Kidney glomerular epithelial cell (primary cell): ENCODE results near the gene KRT83.
A peak's percentile ranks its signal among the peaks of the same experiment; 100 is the strongest.
"Not testable (repeated sequence)": the region's sequence is repeated elsewhere in the genome, so short reads cannot be mapped to it uniquely, and the experiment has no call there.

Source experiments
- DNase-seq: peaks from one replicate; lab custom pipeline; 2025; lab: John Stamatoyannopoulos, UW

KRT83 gene

GRCh38 chr12:52286857-52287785 is 34.1 kb downstream of the KRT83 start:
- not testable (repeated sequence) for DNase-seq

DNA sequence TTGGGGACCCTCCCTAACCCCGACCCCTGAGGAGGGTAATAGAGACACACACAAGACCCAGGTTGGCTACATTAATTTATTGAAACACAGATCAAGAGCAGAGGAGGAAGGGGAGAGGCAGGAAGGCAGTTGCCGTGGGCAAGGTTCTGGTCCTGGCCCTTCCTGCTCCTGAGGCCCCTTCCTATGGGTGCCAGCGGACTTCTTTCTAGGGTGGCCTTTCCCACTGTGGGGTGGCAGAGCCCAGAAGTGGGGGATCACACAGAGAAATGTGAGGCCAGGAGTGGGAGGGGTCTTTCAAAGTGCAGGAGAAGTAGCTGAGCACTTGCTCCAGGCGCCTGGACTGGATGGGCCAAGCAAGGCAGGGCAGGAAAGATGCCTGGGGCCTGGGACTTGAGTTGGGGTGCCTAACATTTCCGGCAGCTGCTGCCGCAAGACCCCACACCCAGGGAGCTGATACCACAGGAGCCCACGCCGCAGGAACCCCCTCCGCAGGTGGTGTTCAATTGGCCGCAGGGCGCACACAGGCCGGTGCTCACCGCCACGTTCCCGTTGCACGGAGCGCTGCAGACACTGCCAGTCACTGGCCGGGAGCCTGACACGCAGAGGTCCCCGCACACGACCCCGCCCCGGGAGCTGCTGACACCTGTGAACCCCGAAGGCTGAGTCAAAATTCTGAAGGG is 35.2 kb downstream of the KRT83 start:
- DNase-seq = no peak

- DNase-seq = peak; percentile 40
These were observed 35.9 kb downstream of the KRT83 start for GRCh38 chr12:52285172-52285745.

- DNase-seq = no peak
These were observed 36.5 kb downstream of the KRT83 start for GRCh38 chr12:52284562-52285171.

GRCh38 chr12:52280796-52281560 is 40.2 kb downstream of the KRT83 start:
- DNase-seq = peak; percentile 96

- peak; percentile 93 for DNase-seq
These were observed 40.8 kb downstream of the KRT83 start for GRCh38 chr12:52280319-52280795.

GRCh38 chr12:52279422-52280318 is 41.5 kb downstream of the KRT83 start:
- DNase-seq = peak; percentile 84

- peak; percentile 34 for DNase-seq
These were observed 42.4 kb downstream of the KRT83 start for GRCh38 chr12:52278575-52279421.

- no peak for DNase-seq
These were observed 43.5 kb downstream of the KRT83 start for GRCh38 chr12:52277486-52278245.

DNA sequence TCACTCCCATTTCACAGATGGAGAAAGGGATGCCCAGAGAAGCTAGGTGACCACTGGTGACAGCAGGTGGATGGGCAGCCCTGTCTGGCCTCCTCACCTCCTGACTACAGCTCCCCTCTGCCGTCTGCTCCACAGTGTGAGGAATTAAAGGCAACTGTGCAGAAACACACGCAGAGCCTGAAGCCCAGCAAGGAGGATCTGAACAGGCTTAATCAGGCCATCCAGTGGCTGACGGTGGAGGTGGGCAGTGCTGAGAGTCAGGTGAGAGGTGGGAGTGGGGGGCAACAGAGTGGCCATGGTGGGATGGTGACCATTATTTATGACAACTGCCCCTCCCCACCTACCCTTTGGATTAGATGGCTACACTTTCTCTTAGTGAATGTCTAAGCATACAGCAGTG is 45.5 kb downstream of the KRT83 start:
- no peak for DNase-seq

DNA sequence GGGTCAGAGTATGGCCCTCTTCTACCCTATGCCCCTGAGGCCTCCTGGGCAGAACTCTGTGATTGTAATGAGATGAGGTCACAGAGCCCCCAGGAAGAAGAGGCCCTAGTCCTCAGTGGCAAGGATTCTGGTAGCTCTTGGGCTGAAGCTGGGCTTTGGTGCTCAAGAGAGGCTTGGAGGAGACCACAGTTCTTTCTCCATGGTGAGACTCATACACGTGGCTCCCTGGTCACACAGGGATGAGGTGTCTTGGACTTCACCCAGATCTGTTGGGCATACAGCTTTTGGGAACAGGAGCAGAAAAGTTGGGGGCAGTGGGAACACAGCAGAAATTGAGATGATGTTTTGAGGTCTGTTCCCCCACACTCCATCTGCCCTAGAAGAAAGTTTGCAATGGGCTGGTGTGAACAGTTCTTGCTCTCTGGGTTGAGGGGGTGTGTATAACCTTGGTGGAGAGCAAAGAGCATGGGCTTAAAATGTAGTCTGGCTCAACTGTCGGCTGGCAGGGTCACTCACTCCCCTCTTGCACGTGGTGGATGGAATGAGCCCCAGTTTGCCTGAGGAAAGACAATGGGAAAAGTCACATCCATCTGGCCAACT is 46.6 kb downstream of the KRT83 start, which contains the start of gene KRT86:
KRT86 (plus strand) TSS at position 125 of the 600 bp plus-strand sequence. CDS start 27,272 bp downstream, outside the sequence.
- no peak for DNase-seq

DNA sequence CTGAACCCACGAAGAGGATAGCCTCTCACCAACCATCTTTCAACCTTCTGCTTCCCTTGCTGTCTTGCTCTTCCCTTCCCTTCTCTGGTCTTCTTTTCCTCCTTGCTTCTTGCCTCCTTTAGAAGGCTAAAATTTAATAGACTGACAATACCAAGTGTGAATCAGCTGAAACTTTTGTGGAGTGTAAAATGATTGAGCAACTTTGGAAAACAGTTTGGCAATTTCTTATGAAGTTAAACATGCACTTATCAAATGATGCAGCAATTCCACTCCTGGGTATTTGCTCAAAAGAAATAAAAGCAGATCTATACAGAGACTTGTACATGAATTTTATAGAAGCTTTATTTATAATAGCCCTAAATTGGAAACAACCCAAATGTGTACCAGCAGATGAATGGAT is 50.0 kb downstream of the KRT83 start:
- DNase-seq = no peak

GRCh38 chr12:52270541-52271070 is 50.6 kb downstream of the KRT83 start:
- no peak for DNase-seq

DNA sequence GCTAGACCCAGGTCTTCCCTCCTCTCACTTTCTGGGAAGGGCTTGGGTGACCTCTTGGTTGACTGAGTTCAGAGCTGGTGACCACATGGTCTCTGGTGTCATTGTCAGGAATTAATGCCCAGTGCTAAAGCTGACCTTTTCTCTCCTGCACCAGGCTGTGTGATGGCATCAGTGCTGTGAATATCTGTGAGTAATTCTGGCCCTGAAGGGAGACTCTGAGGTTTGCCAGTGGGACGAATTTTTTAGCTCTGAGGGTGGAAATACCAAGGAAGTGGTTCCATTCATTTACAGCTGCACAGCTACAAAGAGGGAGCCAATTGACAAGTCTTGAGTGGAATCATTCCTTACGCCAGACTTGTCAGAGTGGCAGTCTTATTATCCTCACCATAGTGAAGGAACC is 53.0 kb downstream of the KRT83 start:
- no peak for DNase-seq

GRCh38 chr12:52267699-52268098 is 53.5 kb downstream of the KRT83 start:
- DNase-seq = no peak

DNA sequence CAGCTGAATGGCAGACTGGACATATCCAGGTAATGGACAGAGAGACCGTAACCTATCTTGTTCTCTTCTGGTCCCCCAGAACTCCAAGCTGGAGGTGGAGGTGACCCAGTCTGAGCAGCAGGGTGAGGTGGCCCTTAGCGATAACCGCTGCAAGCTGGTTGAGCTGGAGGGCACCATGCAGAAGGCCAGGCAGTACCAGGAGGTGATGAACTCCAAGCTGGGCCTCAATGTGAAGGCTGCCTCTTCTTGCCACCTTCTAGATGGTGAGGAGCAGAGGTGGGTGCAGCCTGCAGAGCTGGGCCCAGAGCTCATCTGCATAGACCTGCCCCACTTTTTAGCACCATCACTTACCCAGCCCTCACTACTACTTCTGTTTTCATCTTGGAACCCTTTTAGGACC is 53.9 kb downstream of the KRT83 start:
- no peak for DNase-seq

DNA sequence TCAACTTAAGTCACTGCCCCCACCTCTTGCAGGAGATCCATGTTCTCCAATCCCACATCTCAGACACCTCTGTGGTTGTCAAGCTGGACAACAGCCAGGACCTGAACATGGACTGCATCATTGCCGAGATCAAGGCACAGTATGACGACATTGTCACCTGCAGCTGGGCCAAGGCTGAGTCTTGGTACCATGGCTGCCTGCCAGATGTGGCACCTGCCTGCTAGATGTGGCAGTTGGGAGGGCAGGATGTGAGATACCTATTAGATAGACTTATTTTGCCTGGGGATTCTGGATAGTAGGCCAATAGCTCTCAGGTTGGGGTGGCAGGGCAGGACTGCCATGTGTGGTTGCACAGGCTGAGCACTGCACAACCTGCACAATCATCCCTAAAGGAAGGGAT is 54.7 kb downstream of the KRT83 start:
- DNase-seq = no peak

DNA sequence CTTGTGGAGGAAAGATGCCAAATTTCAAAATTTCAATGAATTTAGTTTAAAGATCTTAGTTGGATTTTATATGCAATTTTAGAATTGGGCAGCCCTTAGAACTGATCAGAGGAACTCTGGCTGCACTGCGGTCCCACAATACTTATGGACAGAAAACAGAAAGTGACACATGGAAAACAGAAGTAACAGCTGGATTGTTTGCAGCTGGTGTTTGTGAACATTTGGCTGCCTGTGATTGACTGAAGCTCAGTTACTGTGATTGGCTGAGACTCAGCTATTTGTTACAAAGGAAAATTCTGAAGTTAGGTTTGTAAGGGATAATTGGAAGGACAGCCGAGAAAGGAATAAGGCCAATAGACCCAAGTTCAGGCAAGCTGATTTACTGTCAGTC is 56.8 kb downstream of the KRT83 start:
- DNase-seq = no peak
